Cortex of kidney (tissue), 1 donor: ENCODE measurements around the gene ZNF581.

ENCODE experiments used
- DNase-seq: peaks from one replicate; lab custom pipeline; 2025; lab: John Stamatoyannopoulos, UW

The ZNF581 gene

GRCh38 chr19:55643003-55643886 is at the start of gene ZNF581:
Gene ZNF581 (plus strand): TSS chr19:55643649. CDS start chr19:55644572, 923 bp downstream.
- no peak for DNase-seq

GRCh38 chr19:55594996-55595545 is 48.4 kb upstream of the ZNF581 start:
- DNase-seq, result no peak

GRCh38 chr19:55596304-55596703 is 47.1 kb upstream of the ZNF581 start:
- DNase-seq, result no peak

GRCh38 chr19:55597501-55597921 is 45.9 kb upstream of the ZNF581 start:
- no peak for DNase-seq

GRCh38 chr19:55598034-55598433 is 45.4 kb upstream of the ZNF581 start:
- no peak for DNase-seq

- DNase-seq, result no peak
Observed at GRCh38 chr19:55598719-55599467, 44.6 kb upstream of the ZNF581 start.

- no peak for DNase-seq
Observed at GRCh38 chr19:55599468-55599841, 44.0 kb upstream of the ZNF581 start, which contains the start of gene FIZ1. Gene FIZ1 (minus strand): TSS chr19:55599517. CDS start chr19:55597865, 1,652 bp downstream.

- no peak for DNase-seq
Observed at GRCh38 chr19:55599842-55600661, 43.4 kb upstream of the ZNF581 start, which contains the start of gene ZNF524. Gene ZNF524 (plus strand): TSS chr19:55600288. CDS start chr19:55602113, 1,825 bp downstream.

GRCh38 chr19:55600662-55601028 is 42.8 kb upstream of the ZNF581 start:
- no peak for DNase-seq

- DNase-seq, result no peak
Observed at GRCh38 chr19:55601084-55601483, 42.4 kb upstream of the ZNF581 start.

- DNase-seq, result no peak
Observed at GRCh38 chr19:55602104-55603001, 41.1 kb upstream of the ZNF581 start.

- DNase-seq, result no peak
Observed at GRCh38 chr19:55603115-55603514, 40.3 kb upstream of the ZNF581 start.

GRCh38 chr19:55603581-55604292 is 39.7 kb upstream of the ZNF581 start:
- DNase-seq, result no peak

GRCh38 chr19:55605207-55605636 is 38.2 kb upstream of the ZNF581 start:
- DNase-seq, result peak; percentile 56

GRCh38 chr19:55605637-55606470 is 37.6 kb upstream of the ZNF581 start, which contains the start of gene ZNF865:
Gene ZNF865 (plus strand): TSS chr19:55605647. CDS start chr19:55613619, 7,972 bp downstream.
- no peak for DNase-seq

GRCh38 chr19:55606471-55606787 is 37.0 kb upstream of the ZNF581 start:
- DNase-seq, result no peak

GRCh38 chr19:55606817-55607216 is 36.6 kb upstream of the ZNF581 start:
- DNase-seq, result no peak

GRCh38 chr19:55609326-55609725 is 34.1 kb upstream of the ZNF581 start:
- no peak for DNase-seq
